ENCODE results near the gene NEUROD2. TPM values are rescaled to one million over a fixed set of nuclear protein-coding genes. Genes with fewer than 3 reads are reported as not detected.

The NEUROD2 gene
- total RNA-seq, 4 donors from 2014 or later, result not detected

DNA sequence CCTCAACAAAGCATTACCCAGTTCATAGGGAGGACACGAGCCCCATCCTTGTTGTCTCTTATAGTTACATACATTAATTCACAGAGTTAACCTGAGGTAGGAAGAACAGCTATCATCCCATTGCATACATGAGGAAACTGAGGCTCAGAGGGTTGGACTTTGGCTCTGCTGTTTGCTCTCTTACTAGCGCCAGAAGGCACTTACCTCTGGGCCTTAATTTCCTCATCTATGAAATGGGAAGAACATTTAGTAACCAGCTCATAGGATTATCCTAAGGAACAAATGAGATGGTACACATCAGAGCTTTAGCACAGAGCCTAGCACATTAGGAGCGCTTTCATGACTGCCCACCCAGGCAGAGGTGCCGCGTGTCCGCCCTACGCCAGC lies 27.6 kb downstream of the NEUROD2 start:
- H3K4me3 ChIP-seq (replicated peaks in 1 of 3), result no peak overlapping the region
- H3K27ac ChIP-seq, result no peak overlapping the region
- no peak for DNase-seq
- WGBS, 2 donors, result 83 to 90% methylated on average over 7 of the region's 7 CpGs
- H3K36me3 ChIP-seq, result no peaks in the 10 kb centered on the region
- intact Hi-C loops (cut with DNase I), result no loop called here
- no peaks in the 10 kb centered on the region for H3K9me3 ChIP-seq
- no peak for TF ChIP-seq POLR2A (IDR thresholded peaks at IDR 0.05)
- TF ChIP-seq, protein P1, sequence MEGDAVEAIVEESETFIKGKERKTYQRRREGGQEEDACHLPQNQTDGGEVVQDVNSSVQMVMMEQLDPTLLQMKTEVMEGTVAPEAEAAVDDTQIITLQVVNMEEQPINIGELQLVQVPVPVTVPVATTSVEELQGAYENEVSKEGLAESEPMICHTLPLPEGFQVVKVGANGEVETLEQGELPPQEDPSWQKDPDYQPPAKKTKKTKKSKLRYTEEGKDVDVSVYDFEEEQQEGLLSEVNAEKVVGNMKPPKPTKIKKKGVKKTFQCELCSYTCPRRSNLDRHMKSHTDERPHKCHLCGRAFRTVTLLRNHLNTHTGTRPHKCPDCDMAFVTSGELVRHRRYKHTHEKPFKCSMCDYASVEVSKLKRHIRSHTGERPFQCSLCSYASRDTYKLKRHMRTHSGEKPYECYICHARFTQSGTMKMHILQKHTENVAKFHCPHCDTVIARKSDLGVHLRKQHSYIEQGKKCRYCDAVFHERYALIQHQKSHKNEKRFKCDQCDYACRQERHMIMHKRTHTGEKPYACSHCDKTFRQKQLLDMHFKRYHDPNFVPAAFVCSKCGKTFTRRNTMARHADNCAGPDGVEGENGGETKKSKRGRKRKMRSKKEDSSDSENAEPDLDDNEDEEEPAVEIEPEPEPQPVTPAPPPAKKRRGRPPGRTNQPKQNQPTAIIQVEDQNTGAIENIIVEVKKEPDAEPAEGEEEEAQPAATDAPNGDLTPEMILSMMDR (IDR thresholded peaks at IDR 0.05), result no peak
- no peaks in the 10 kb centered on the region for H3K4me1 ChIP-seq
- no peaks in the 10 kb centered on the region for H3K27me3 ChIP-seq

DNA sequence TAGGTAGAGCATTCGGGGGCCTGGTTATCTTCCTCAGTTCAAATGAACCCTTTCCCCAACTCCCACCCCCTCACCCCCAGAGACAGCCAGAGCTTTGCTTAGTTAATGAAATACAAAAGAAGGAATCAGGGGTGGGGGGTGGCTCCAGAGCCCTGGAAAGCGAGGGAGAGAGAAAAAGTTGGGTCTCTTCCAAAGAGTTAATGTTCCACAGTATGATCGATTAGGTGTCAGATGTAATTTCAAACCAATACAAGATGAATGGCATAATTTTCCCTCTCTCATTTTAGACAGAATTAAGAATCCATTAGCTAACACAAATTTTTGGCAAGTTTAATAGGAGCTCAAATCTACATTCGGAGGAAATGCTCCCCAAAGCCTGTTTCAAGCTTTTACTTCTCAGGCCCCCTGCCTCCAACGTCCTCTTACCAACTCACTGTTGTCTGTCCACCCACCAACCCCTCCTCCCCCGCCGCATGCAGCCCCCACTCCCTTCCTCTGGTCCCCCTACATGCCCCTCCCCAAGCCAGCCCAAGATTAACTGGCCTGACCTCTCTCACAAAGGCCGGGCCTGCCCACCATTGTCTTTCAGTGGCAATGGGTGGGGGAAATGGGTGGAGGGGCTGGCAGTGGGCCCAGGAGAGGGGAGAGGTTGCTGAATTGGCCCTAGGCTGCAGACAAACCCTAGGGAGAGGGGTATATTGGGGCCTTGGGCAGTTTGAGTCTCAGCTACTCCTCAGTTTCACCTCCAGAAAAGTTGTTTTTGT lies 28.2 kb downstream of the NEUROD2 start:
- Histone ChIP-seq H3K36me3 (no peaks in the 10 kb centered on the region), H3K4me3 (replicated peaks in 1 of 3) (no peak overlapping the region), H3K27me3 (no peaks in the 10 kb centered on the region), H3K9me3 (no peaks in the 10 kb centered on the region), H3K27ac (no peak overlapping the region), H3K4me1 (no peaks in the 10 kb centered on the region)
- WGBS, 2 donors, result 52 to 53% methylated on average over 8 of the region's 8 CpGs
- TF ChIP-seq, protein P1 (IDR thresholded peaks at IDR 0.05), result no peak
- TF ChIP-seq POLR2A (IDR thresholded peaks at IDR 0.05), result no peak
- intact Hi-C loops (cut with DNase I), result no loop called here
- no peak for DNase-seq

DNA sequence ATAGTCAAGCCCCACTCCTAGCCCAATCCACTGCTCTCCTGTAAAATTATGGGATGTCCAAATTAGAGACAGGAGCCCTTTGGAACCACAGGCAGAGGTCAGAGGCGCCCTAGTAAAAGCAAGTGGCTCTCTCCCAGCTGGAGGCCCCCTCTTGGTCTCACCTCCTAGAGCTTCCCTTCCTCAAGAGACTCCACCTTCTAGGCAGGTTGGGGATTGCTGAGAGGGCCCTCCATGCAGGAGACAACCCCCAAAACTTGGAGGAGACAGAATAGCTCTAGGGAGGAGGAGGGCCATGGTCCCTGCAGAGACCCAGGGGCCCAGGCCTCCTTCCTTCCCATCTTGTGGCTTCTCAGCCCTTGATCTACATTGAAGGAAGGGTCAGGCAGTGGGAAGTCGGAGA lies 29.4 kb downstream of the NEUROD2 start:
- WGBS, 2 donors, result 89 to 97% methylated on average over 2 of the region's 2 CpGs
- Histone ChIP-seq H3K4me1 (peaks cover 0 to under 1% of the 10 kb centered on the region in 2 donors), H3K27ac (no peak overlapping the region), H3K27me3 (no peaks in the 10 kb centered on the region), H3K9me3 (no peaks in the 10 kb centered on the region), H3K4me3 (replicated peaks in 1 of 3) (no peak overlapping the region), H3K36me3 (no peaks in the 10 kb centered on the region)
- intact Hi-C loops (cut with DNase I), result no loop called here
- TF ChIP-seq, protein P1 (IDR thresholded peaks at IDR 0.05), result no peak
- TF ChIP-seq POLR2A (IDR thresholded peaks at IDR 0.05), result no peak
- no peak for DNase-seq

DNA sequence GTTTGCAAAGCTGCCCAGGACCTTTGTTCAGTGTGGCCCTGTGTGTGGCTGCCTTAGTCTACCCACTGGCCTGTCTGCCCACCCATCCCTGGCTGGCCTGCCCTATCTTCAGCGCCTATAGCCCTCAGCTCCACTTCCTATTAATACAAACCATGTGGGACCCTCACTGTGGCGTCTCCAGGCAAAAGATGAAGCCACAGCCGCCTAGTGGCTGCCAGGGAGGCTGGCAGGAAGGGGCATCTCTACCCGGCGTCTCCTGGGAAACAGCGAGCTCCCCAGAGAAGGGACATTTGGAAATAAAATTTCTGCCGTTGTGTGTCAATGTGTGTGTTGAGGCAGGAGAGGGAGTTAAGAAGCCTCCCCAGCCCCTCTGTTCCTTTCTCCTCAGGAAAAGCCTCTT lies 31.5 kb downstream of the NEUROD2 start:
- Histone ChIP-seq H3K27me3 (no peaks in the 10 kb centered on the region), H3K27ac (no peak overlapping the region), H3K36me3 (no peaks in the 10 kb centered on the region), H3K4me1 (peaks cover 0 to 5% of the 10 kb centered on the region in 2 donors), H3K9me3 (no peaks in the 10 kb centered on the region), H3K4me3 (replicated peaks in 1 of 3) (no peak overlapping the region)
- DNase-seq, result no peak
- TF ChIP-seq, protein P1 (IDR thresholded peaks at IDR 0.05), result peak in 2 of 6 experiments; percentile 19 to 36
- TF ChIP-seq POLR2A (IDR thresholded peaks at IDR 0.05), result no peak
- intact Hi-C loops (cut with DNase I), result no loop called here
- 29 to 36% methylated on average over 7 of the region's 7 CpGs for WGBS, 2 donors

DNA sequence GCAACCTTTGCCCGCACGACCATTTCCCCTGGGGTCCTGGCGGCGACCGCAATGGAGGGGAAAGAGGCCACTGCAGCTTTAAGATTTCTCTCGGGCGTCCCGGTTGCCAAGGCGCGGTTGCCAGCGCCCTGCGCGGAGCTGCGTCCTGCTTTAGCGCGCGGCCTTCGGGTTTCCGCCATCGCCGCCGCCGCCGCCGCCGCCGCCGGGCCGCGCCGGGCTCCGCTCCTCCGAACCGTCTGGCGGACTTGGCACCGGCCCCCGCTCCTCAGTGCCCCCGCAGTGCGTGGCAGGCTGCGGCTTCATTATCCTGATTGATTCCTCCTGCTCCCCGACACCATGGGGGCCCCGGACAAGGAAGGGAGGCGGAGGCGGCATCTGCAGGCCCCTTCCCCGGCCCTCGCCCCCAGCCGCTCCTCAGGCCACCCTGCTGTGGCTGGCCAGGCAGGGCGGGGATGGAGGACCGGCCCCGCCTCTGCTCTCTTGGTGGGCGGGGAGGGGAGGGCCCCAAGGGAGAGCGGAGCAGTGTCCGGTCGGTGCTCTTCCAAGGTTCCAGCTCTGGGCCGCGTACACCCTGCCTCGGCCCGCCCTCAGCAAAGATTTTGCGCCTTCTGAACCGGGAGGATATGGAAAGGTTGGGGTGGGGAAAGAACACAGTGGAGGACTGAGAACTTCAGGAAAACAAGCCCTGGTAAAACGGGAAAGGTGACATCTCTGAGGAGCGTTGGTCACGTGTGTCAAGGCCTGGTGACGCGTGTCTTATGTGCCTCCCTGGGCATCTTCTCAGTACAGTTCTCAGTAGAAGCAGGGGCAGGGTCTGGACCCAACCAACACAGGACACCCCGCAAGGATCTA lies 34.0 kb downstream of the NEUROD2 start:
- H3K4me3 ChIP-seq (replicated peaks in 1 of 3), result peak overlapping the region in 2 of 3 donors; percentile 55 to 58
- TF ChIP-seq, protein P1 (IDR thresholded peaks at IDR 0.05), result no peak
- no peak for TF ChIP-seq POLR2A (IDR thresholded peaks at IDR 0.05)
- 4% methylated on average over 18 to 43 of the region's 66 CpGs for WGBS, 2 donors
- DNase-seq, result peak; percentile 66 to 67
- no peaks in the 10 kb centered on the region for H3K36me3 ChIP-seq
- H3K27me3 ChIP-seq, result no peaks in the 10 kb centered on the region
- H3K4me1 ChIP-seq, result peaks cover 0 to 5% of the 10 kb centered on the region in 2 donors
- H3K27ac ChIP-seq, result peak overlapping the region; percentile 68 to 76 (median 72)
- no peaks in the 10 kb centered on the region for H3K9me3 ChIP-seq
- intact Hi-C loops (cut with DNase I), result no loop called here

All from thyroid gland (tissue), 4 donors.